H1 (cell line): Measurements from ENCODE around the gene MOK.
"Not testable (repeated sequence)": the region's sequence is repeated elsewhere in the genome, so short reads cannot be mapped to it uniquely, and the experiment has no call there.

Source experiments
- CTCF ChIP-seq, 3 experiments: IDR thresholded peaks; 1 replicate in 2 of 3; 2 replicates in 1 of 3; pipeline versions ENCODE4 v1.5.1 to v1.6.1; 2011; ENCODE audit warnings: low read length in 3 of 3, mild to moderate bottlenecking in 3 of 3, inconsistent platforms in 2 of 3, low read depth in 1 of 3, moderate library complexity in 1 of 3; ENCODE audit not compliant: insufficient read depth in 1 of 3; ENCODE audit errors: control extremely low read depth in 1 of 3
- POLR2A ChIP-seq, 2 experiments: IDR thresholded peaks; 1 replicate in 1 of 2; 2 replicates in 1 of 2; pipeline ENCODE4 v1.6.1; 2011; ENCODE audit warnings: low read depth in 2 of 2, low read length in 2 of 2, mild to moderate bottlenecking in 2 of 2; ENCODE audit errors: control extremely low read depth in 1 of 2

GRCh38 chr14:102351593-102351992 is 46.6 kb upstream of the MOK start:
- TF ChIP-seq CTCF (IDR thresholded peaks at IDR 0.05; ENCODE audit: control extremely low read depth in 1 of 3, insufficient read depth in 1 of 3, low read depth in 1 of 3, low read length in 3 of 3); POLR2A (IDR thresholded peaks at IDR 0.05; ENCODE audit: control extremely low read depth in 1 of 2, low read depth in 2 of 2, low read length in 2 of 2): not testable (repeated sequence)
